ENCODE measurements around the gene IFT172.

DNA sequence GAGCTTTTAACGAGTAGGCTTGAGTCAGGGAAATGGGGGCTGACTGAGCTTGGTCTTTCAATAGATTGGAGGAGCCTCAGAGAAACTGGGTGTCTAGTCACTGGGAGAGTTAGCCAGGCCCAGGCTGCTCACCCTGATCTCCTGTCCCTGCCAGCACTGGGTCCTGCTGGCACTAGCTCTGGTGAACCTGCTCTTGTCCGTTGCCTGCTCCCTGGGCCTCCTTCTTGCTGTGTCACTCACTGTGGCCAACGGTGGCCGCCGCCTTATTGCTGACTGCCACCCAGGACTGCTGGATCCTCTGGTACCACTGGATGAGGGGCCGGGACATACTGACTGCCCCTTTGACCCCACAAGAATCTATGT lies 46.6 kb downstream of the IFT172 start:
- TF ChIP-seq EZH2phosphoT487 (IDR thresholded peaks at IDR 0.05; ENCODE audit: insufficient read depth, low read depth): no peak
- TF ChIP-seq EZH2 (IDR thresholded peaks at IDR 0.05; ENCODE audit: insufficient read depth, poor library complexity, severe bottlenecking): no peak
